HS-5 (cell line): ENCODE measurements around the gene KIAA1671.

ENCODE experiments used
- DNase-seq: peaks from one replicate; pipeline ENCODE4 v3.0.0-alpha.2; 2012; ENCODE audit warnings: low read depth

The KIAA1671 gene

GRCh38 chr22:24952837-24953383 is 394 bp downstream of the KIAA1671 start:
- peak; percentile 32 for DNase-seq

GRCh38 chr22:24953384-24954113 is 1.0 kb downstream of the KIAA1671 start:
- no peak for DNase-seq

- no peak for DNase-seq
Measured at GRCh38 chr22:24954114-24954463, 1.6 kb downstream of the KIAA1671 start.

- DNase-seq: no peak
Measured at GRCh38 chr22:24954856-24955255, 2.3 kb downstream of the KIAA1671 start.

GRCh38 chr22:24957043-24957442 is 4.5 kb downstream of the KIAA1671 start:
- no peak for DNase-seq

- no peak for DNase-seq
Measured at GRCh38 chr22:24961217-24961844, 8.8 kb downstream of the KIAA1671 start.

GRCh38 chr22:24962094-24962493 is 9.6 kb downstream of the KIAA1671 start:
- no peak for DNase-seq

- DNase-seq: no peak
Measured at GRCh38 chr22:24962835-24963234, 10.3 kb downstream of the KIAA1671 start.

GRCh38 chr22:24964441-24964840 is 11.9 kb downstream of the KIAA1671 start:
- DNase-seq: no peak

- DNase-seq: no peak
Measured at GRCh38 chr22:24965822-24966626, 13.5 kb downstream of the KIAA1671 start.

GRCh38 chr22:24968066-24968561 is 15.6 kb downstream of the KIAA1671 start:
- no peak for DNase-seq

- no peak for DNase-seq
Measured at GRCh38 chr22:24969560-24970301, 17.2 kb downstream of the KIAA1671 start.

- no peak for DNase-seq
Measured at GRCh38 chr22:24972369-24972768, 19.9 kb downstream of the KIAA1671 start.

- DNase-seq: no peak
Measured at GRCh38 chr22:24973872-24974271, 21.4 kb downstream of the KIAA1671 start.

GRCh38 chr22:24975125-24975640 is 22.7 kb downstream of the KIAA1671 start:
- no peak for DNase-seq

- DNase-seq: no peak
Measured at GRCh38 chr22:24975813-24976341, 23.4 kb downstream of the KIAA1671 start.

- no peak for DNase-seq
Measured at GRCh38 chr22:24976442-24977218, 24.1 kb downstream of the KIAA1671 start.

GRCh38 chr22:24977370-24978221 is 25.1 kb downstream of the KIAA1671 start:
- no peak for DNase-seq

GRCh38 chr22:24978308-24978707 is 25.8 kb downstream of the KIAA1671 start:
- no peak for DNase-seq

GRCh38 chr22:24981066-24981465 is 28.6 kb downstream of the KIAA1671 start:
- DNase-seq: no peak
